Effector CD4-positive, alpha-beta T cell (primary cell): ENCODE measurements around the gene PCK1.

Source experiments
- DNase-seq: peaks from one replicate; pipeline ENCODE4 v3.0.0-alpha.2; 2020

The PCK1 gene

GRCh38 chr20:57536771-57537724 lies 23.9 kb upstream of the PCK1 start:
- no peak for DNase-seq

GRCh38 chr20:57537822-57538221 lies 23.1 kb upstream of the PCK1 start:
- DNase-seq = no peak

- no peak for DNase-seq
Observed at GRCh38 chr20:57539889-57540288, 21.0 kb upstream of the PCK1 start.

GRCh38 chr20:57540890-57541580 lies 19.9 kb upstream of the PCK1 start:
- no peak for DNase-seq

DNA sequence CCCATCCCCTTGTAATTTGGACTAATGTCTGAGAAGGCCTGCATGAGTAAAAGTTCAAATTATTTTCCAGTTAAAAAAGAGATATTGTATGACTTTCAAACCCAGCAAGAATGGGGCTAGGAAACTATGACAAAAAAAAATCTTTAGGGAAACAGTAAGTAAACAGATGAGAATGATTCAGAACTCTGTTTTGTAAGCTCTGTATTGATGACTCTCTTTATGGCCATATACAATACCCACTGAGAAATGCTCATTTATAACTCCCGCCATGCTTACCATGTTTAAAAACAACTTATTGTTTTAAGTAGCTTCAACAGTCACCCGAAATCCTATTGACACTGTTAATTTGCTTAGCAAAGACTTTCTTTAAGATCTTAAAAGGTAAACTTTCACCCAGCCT lies 17.2 kb upstream of the PCK1 start:
- no peak for DNase-seq

DNA sequence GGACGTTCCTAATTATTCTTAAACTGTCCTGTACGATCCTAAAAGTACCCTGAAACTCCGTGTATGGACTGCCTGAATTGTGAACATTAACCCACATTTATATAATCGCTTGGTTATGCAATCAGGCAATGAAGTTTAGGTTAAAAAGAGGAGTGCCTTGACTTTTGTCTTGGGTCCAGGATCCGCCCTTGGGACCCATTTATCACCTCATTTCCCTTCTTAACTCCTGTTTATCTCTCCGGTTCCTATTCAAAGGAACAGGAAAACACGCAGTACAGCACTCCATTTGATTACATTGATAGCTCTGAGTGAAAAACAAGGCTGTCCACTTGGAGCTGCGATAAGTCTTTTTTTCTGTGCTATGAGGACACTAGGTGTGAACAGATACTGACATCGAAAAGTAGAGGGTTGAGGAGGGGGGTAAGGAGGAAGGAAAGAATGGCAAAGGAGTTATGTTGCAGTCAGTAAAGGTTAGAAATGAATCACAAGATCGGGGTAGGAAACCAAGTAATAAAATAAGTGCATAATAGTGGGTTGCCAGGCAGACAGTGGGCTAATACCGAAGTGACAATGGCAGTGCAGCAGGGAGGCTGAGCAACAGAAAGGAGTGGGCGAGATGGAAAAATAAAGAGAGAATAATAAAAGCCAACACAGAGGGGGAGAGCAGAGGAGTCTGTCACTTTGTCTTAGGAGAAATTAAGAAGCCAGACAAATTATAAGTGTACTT lies 15.9 kb upstream of the PCK1 start:
- DNase-seq = no peak

- DNase-seq = no peak
Observed at GRCh38 chr20:57545927-57546662, 14.8 kb upstream of the PCK1 start.

DNA sequence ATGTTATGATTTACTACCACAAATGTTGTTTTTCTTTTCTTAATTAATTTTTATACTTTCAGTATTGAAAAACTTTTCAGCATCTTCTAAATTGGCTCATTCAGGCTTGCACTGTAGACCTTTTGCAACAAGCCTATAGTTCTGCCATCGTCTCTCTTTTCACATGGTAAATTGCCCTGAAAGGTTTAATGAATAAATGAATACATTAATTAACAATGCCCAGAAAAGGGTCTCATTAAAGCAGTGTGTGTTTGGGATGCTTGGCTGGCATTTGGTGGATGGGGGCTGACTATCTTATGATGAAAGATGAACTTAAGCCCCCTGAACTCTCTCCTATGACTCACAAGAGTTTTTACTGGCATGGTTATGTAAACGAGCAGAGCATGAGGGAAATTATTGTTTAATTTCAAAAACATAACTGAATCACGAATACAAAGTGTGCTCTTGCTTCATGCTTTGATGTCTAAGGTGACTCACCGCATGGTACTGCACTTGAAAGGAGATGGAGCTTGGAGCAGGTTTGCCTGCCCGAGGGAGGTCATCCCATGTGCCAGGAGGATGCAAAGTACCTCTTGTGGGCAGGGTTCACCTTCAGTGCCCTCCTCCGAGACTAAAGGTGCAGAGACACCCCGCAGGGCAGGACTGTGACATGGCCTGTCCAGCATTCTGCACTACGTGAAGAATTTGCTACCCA lies 13.8 kb upstream of the PCK1 start:
- DNase-seq = no peak

- DNase-seq = no peak
Observed at GRCh38 chr20:57548177-57549058, 12.5 kb upstream of the PCK1 start.

DNA sequence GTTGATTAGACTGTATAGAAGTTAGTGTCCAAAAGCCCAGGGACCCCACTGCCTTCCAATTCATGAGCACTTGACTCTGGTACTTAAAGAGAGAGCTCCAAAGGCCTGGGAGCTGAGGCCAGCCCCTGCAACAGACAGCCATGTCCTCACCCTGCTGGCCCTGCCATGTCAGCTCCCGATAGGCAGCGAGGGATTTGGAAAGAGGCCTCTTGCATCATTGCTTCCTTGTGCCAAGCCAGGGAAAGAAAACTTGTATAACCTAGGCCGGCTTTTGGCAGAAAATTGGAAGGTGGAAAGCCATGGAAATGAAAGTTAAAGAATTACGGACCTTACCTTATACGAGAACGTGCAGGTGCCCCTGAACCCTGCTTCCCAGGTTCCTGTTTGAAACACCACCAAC lies 8.4 kb upstream of the PCK1 start:
- DNase-seq = no peak

GRCh38 chr20:57553376-57554018 lies 7.4 kb upstream of the PCK1 start:
- DNase-seq = no peak

DNA sequence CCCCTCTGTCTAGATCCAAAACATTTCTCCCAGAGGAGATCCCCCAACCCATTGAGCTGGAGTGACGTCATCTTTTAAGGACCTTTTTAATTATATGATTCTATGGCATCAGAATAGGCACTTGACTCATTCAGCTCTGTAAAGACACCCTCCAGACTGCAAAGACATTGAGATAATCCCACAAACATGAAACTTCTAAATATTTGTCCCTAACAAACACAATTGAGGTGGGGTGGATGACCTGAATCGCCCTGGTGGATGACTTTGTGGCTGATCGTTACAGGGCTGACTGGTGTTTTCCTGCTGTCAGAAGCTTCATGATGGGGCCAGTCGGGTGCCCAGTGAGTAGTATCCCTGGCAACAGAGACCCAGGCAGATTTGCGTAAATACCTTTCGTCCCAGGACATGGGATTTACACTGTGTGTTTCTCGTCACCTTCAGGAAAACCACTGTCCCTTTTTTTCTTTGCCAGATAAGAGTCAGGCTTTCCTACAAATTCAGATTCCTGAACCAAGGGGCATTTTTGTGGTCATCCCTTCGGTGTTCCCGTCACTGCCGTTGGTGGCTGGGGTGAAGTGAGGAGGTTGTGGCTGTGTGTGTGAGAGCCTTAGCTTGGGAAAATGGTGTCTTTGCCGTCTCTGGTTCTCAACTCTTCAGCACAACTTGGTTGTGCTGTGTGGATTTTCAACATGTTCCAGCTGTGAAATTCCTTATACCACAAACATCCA lies 5.3 kb upstream of the PCK1 start:
- DNase-seq = no peak

DNA sequence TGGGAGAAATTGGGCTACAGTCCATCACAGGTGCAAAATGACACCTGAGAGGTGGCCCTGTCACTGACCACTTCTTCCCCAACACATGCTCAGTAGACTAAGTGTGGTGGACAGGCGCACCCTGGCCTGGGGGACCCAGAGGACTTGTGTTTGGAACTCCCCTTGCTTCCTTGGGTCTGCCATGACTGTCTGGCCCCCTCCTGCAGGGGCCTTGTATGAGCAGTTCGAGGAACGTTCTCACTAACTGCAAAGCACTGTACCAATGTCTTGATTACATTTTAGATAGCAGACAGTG lies 4.0 kb upstream of the PCK1 start:
- no peak for DNase-seq

GRCh38 chr20:57557926-57558613 lies 2.8 kb upstream of the PCK1 start:
- DNase-seq = no peak

DNA sequence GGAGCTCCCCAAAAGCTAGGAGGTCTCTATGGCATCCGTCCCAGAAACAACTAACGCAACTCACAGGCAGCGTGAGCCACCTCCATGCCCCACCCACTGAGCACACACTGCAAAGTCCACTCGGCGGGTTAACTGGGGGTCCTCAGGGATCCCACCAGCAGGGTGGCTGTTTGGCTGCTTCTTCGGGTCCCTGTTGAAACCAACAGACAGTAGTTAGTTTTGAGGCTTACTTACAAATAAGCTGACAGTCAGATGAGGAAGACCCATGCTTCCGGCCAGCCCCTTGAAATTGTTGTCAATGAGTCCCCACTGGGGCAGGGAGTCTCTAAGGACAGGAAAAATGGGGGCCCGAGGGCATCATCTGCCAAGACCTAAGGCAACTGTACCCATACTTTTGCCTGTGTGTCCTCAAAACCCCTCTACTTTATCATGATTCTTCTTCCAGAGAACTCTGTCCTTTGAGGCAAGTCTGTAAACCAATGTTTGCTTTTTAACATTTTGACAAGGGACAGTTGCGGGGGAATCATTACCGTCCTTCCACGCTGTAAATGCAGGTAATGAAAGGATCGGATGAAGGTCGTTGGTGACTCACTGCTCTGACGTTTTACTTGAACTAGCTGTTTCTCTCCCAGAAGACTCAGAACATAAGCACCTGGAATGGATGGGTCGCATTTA lies 2.2 kb upstream of the PCK1 start:
- no peak for DNase-seq

DNA sequence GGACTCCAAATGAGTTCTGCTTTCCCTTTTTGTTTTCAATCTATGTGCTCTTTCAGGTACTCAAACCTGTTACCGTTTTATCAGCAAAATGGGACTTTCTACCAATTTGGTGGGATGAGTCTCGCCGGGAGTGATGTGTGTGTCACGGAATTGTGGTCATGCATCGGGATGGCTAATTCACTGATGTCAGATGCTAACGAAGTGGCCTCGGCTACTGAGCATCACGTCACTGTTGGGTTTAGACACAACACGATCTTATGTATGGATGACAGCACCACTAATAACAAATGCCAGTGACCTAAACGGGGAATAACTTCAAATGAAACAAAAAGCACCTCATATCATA lies 1.6 kb upstream of the PCK1 start:
- no peak for DNase-seq

DNA sequence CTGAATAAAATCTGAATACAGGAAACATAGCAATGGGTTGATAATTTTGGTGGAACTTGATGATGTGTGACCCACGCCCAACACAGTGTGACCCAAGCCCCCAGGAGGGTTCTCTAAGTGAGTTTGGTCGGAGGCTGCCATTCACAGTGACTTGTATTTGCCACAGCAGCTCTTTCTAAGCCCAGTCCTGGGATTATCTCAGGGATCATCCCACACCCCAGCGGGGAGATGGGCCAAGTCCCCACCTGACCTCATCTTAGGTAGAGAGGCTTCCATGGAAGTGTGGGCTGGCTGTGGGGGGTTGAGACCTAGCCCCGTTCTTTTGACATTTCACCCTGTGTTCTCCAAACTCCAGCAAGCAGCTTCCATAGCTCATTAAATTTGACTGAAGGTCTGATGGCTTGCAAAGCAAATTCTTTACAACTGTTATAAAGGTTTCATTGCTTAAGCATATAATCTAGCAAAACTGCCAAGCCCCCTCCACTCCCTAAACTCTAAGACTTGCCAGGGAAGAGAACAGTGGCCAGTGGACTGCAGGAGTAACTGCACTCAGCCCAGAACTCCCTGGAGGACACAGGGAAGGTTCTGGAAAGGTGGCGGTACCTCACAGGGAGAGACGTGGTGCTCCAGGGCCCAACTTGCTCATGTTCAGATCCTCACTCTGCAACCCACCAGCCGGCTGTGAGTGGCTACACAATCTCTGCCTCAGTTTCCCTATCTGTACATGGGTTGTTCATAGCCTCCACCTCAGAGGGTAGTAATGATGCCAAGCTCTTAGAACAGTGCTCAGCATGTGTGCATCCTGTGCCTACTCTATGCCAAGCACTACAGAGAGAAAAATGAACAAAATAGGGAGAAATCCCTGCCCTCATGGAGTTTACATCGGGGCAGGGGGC lies 1.0 kb upstream of the PCK1 start:
- no peak for DNase-seq
